NCI-H2107 (cell line): ENCODE results near the gene CFAP53.
"Not testable (repeated sequence)": the region's sequence is repeated elsewhere in the genome, so short reads cannot be mapped to it uniquely, and the experiment has no call there.

Experiments used
- DNase-seq: peaks from one replicate; lab custom pipeline; 2025; lab: John Stamatoyannopoulos, UW

CFAP53 gene

DNA sequence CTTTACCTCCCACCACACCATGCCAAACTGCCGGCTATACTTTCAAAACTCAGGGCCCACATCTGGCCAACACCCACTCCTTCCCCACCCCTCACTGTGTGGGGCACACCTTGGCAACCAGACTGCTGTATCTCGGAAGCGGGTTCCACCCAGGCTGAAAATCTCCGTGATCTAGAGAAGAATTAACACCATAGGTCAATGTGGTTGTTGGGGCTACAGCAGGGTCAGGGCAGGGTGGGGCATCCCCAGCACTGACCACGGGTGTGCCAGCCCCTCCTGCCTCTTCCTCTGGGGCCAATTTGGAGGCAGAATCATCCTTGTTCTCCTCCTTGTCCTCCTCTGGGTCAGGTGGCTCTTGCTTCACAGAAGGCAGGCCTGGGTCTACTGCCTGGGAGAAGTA lies 6.3 kb upstream of the CFAP53 start:
- no peak for DNase-seq

DNA sequence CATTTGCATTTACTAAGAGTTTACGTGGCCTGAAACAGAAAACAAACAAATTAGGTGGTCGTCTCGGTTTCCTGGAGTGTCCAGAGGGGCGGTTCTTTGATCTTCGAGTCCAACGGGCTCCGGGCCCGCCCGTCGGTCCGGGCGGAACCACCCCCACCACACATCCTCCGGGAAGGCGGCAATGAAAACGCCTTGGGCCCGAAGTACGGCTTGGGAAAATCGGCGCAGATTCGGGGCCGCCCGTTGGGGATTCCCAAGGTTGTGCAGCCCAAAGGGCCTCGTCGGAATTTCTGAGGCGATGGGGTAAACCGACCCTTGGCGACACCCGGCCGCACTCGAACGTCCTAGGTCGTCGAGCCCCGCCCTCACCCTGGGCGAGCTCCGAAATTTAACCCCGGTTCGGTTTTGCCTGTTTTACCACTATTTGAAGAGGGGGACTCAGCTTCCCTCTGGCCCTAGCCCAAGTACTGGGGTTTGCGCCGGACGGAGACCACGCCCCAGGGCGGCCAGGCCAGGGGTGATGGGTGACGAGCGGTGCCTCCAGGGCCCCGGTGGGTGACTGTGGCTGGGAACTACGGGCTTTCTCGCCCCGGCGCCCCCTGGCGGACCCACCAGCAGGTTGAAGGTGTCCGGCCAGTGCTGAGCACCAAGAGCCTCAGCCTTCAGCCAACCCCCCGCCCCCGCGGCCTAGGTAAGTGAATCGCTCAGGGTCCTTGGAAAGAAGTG lies 1.9 kb upstream of the CFAP53 start:
- DNase-seq: no peak

DNA sequence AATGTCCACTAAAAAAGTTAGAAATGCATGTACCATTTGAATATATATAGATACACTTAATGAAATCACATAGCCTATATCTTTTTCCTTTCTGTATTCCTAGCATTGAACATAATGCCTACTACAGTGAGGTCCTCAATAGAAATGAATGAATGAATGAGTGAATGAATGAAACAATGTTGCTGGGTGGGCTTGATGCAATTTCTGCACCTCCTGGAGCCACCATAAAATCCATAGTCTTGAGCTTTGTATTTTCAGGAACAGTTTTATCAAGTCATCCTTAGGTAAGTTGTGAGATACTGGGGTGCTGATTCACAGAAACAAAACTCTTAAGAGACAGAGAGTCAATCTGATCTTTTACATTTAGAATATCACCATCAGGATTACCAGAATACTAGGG lies 3.3 kb downstream of the CFAP53 start:
- DNase-seq: no peak

DNA sequence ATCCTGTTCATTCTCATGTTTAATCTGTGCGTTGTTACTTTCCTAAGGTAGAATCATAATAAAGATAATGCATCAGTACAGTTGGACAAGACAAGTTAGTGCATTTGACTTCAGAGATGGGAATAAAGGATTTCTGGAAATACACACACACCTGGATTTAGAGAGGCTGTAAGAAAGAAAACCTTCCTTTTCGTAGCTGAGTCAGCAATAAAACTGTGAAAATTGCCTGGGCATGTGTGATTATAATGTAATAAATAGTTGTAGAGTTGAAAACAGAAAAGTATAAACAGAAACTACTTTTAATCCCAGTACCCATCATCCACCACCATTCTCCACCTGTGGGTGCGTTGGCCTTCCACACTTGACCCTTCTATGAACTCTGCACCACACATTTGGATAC lies 15.4 kb downstream of the CFAP53 start:
- DNase-seq: no peak

DNA sequence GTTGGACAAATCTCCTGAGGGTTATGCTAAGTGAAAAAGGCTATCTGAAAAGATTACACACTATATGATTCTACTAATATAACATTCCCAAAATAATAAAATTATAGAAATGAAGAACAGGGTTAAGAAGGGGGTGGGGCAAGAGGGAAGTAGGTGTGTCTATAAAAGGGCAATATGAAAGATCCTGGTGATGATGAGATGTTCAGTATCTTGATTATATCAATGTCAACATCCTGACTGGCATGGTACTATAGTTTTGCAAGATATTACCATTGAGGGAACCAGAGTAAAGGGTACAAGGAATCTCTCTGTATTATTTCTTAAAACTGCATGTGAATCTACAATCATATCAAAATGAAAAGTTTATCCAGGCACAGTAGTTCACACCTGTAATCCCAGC lies 16.7 kb downstream of the CFAP53 start:
- no peak for DNase-seq

DNA sequence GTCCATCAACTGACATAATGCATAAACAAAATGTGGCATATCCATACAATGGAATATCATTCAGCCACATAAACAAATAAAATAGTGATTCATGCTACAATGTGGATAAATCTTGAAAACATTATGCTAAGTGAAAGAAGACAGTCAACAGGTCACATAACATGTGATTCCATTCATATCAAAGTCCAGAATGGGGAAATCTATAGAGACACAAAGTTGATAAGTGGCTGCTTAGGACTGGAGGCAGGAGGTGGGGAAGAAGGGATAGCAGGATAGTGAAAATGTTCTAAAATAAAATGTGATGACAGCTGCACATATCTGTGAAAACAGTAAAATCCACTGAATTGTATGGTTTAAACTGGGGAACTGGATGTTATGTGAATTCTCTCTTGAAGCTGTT lies 18.7 kb downstream of the CFAP53 start:
- no peak for DNase-seq

DNA sequence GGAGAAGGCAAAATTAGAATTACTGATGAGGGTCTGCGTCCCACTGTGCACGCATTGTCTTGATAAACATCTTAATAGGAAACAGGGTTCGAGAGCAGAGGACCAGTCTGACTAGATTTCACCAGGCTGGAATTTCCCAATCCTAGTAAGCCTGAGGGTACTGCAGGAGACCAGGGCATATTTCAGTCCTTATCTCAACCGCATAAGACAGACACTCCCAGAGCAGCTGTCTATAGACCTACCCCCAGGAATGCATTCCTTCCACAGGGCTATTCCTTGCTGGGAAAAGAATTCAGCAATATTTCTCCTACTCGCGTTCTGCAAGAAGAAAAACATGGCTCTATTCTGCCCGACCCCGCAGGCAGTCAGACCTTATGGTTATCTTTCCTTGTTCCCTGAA lies 24.5 kb downstream of the CFAP53 start:
- not testable (repeated sequence) for DNase-seq

DNA sequence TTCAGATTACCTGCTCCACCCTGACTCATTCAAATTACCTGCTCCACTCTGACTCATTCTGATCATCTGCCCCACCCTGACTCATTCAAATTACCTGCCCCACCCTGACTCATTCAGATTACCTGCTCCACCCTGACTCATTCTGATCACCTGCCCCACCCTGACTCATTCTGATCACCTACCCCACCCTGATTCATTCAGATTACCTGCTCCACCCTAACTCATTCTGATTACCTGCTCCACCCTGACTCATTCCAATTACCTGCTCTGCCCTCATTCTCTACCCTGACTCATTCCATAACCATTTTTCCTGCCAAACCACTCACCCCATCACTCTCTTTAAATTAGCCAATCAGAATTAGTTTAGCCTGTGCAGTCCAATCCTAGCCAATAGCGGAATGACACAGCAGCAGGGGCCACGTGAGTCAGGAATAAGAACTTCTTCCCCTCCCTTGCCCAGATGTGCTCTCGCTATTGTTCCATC lies 26.2 kb downstream of the CFAP53 start:
- no peak for DNase-seq

DNA sequence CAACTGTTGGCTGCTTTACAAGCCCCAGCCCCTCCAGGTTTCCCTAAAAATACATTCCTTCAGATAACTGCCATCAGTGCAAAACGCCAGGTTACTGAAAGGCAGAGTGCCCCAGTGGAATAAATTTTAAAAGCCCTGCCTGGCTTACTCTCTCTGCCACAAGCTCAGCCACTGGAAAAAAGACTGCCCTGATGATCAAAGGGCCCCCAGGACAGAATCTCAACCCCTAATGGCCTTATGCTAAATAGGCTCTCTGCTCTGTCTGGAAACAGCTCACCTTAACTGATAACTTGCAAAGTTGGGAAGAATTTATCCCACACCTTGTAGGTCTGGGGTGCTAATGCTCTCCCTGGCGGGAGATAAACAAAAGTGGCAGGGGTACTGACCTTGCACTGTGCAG lies 33.9 kb downstream of the CFAP53 start:
- DNase-seq: no peak

DNA sequence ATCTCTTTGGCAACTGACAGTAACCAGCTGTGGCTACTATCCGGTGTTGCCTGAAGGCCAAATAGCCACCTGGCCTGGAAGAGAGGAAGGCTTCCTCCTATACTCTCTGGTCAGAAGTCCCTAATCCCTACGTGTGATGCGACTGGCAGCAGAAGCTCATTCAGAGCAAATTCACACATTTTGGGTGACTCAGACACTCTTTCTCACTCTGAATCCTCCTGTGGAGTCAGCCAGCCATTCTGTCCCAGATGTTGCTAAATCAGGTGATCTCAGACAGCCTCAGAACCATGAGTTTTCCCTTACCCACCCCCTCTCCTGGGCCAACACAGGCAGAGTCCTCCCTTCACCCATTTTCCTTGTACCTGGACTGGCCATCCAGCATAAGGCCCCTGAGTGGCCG lies 34.7 kb downstream of the CFAP53 start:
- DNase-seq: no peak

DNA sequence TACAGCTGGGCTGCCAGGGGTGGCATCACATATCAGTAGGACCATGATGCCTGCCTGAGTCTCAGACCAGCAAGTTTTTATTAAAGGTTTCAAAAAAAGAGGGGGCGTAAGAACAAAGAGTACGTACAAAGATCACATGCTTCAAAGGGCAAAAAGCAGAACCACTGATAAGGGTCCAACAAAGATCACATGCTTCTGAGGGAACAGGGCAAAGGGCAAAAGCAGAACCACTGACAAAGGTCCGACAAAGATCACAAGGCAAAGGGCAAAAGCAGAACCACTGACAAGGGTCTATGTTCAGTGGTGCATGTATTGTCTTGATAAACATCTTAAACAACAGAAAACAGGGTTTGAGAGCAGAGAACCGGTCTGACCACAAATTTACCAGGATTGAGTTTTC lies 46.0 kb downstream of the CFAP53 start:
- not testable (repeated sequence) for DNase-seq

DNA sequence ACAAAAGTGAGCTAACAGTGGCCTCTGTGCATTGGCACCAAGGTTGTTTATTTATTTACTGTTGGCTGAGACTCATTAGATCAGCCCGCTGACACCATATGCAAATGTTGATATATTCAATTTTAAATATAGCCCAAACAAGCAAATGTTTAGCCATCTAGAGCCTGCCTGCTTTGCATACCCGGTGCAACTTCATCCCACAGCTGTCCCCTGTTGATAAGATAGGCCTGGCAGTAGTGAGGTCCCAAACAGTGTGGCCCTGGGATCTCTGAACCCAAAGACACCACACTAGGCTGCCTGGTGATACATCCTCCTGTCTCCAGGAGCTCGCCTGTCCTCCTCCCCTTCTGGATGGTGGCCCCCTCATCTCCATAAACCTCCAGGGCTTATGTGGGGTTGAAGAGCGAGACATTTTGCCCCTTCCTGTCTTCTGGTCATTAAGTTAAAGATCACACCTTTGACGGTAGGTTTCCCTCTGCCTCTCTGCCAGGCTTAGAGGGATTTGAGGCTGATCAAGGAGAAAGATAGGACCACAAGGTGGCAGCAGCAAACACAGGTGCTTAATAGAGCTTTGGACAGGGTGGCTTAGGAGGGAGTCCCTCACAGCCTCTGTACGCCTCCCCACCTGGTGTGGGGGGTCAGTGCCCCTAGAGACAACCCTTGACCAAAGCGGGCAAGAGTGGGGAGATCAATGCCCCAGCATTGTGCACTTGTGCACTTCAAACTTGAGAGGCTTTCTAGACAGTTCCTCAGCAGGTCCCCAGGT lies 47.7 kb downstream of the CFAP53 start:
- peak; percentile 16 for DNase-seq

DNA sequence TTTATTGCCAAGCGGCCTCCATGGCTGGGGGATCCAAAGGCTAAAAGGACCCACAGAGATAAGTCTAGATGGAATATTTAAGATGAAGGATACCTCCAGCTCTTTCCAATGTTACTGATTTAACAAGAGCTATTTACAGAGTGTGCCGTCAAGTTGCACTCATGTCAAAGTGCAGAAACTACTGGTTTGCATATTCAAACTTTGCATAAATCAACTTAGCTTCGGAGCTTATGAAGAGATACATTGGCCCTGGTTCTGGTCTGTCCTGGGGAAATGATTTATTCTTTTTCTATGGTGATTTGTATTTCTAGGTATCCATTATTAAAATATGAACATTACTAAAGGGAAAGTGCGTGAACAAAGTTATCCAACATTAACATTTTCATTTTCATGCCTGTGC lies 57.0 kb downstream of the CFAP53 start:
- no peak for DNase-seq

DNA sequence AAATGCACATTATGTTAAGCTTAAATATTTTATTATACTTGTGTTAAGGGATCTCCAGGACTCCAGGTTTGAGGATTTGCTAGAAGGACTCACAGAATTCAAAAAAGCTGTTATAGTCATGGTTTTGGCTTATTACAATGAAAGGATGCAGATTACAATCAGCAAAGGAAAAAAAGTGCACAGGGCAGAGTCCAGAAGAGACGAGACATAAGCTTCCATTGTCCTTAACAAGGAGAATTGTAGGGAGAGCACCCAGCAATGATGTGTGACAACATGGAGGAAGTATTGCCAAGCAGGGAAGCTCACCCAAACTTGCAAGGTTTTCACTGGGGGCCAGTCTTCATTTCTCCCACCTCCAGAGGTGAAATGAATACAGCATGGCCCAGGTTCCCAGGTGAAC lies 58.6 kb downstream of the CFAP53 start:
- DNase-seq: no peak

DNA sequence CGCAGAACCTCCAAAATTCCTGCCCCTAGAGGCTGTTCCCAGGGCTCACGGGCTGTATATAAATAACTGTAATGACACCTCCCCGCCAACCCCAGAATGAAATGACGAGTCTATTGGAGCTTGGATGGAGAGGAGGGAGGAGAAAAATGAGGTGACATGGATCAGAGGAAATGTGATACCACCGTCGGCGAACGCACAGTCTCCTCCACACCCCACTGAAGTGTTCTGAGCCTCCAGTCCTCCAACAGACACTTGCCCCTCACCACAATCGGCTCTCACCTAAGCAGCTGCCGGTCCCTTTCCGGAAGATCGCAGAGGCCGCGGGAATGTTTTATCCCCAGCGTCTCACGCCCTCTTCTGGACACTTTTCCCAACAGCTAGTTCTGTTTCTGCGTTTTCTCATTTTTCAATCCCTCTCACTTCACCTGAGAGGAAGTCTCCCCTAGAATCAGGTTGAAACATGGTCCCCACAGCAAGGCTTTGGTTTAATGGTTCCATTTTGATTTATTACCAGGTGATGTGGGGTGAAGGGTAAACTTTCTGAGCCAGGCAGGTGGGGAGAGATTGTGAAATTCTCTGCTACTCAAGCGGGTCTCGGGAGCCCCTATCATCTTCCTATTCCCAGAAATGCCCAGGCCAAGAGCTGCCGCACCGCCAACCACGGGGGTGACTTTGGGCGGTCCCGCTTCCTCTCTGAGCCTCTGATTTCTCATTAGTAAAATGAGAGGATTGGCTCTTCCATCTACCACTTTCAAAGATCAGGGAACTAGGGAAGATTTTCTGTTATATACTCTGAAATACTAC lies 62.3 kb downstream of the CFAP53 start:
- DNase-seq: peak; percentile 95

DNA sequence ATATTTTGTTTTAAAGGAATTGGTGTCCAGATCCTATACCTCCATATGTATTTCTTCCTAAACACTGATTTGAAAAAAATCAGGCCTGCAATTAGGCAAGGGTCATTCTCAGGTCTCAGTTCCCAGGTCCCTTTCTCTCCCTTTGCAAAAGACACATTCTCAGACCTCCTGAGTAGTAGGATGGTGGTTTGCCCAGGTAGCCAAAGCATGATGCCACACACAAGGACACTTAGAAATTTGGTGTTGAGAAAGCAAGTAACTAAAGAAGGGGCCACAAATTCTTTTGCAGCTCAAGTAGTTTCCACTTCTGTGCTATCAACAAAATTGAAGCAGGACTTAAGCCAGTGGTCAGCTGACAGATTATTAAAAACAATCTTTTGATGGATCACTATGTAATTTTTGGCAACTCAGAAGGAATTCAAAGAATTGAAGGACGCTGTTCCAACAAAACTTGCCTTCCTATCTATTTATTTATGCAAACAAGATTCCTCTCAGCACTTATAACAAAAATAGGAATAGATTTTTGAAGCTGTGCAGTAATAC lies 64.7 kb downstream of the CFAP53 start:
- no peak for DNase-seq

DNA sequence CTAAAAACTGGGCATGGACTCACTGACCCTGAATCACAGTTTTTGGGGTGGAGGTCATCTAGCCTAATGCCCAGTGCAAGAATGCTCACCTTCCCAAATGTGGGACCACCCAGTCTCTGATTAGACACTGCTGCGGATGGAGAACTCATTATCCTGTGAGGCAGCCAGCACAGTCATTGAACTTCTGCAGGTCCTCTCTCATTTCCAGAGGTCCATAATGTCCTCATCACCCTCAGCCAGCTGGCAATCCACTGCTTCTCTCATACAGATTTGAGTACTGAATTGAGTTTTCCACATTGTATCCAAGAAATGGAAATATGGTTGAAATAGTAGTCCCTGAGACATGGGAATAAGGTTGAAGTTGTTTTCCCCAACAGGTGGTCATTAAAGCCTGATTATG lies 66.4 kb downstream of the CFAP53 start:
- no peak for DNase-seq

DNA sequence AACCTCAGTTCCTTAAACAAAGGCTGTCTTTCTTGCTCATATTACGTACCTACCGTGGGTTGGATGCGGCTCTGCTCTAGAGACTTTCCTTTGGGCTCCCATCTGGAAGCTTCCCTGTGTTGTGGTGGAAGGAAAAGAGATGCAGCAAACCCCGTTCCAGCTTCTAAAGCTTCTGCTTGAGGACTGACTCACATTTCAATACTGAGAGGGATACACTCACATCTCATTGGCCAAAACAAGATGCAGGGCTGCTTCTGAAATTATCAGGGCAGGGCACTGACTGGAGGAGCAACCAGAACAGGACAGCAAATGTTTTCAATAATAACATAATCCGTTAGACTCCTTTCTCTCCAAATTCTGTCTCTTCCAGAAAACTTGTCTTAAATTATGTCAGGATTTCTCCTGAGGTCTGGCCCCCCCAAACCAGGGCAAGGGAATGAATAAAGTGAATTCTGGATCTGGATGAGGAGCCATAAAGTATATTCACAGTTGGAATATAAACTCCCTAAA lies 66.9 kb downstream of the CFAP53 start:
- DNase-seq: no peak

DNA sequence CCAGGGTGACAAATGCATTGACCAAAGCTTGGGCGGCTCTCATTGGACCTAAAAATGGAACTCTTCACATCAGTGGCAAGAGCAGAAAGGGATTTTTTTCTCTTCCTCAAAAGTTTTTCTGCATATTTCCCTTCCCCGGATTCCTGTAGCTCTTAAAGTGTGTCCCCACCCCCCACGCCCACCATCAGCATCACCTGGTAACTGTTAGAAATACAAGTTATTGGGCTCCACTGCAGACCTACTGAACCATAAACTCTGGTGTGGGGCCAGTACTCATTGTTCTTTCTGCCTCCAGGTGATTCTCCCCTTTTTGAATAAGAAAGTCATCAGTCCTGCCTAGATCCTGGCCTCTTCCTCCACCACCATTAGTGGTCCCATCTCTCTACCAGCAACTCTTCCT lies 70.0 kb downstream of the CFAP53 start:
- no peak for DNase-seq

DNA sequence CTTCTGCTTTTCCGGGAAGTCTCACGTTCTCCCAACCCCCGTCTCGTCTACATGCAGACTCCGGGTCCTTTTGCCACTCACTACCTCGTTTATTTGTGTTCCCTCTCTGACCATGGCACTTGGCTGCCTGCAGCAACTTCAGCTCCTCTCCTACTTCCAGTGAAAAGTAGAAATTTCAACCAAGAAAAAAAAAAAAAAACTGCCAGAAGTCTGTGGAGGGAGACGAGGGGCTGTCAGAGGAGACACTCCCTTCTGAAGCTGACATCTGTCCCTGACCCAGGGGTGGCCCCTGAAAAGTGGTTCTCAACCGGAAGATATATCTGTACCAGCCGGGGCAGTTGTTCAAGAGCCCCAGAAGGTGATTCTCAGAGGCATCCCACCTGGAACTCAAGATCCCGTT lies 70.6 kb downstream of the CFAP53 start:
- DNase-seq: no peak

DNA sequence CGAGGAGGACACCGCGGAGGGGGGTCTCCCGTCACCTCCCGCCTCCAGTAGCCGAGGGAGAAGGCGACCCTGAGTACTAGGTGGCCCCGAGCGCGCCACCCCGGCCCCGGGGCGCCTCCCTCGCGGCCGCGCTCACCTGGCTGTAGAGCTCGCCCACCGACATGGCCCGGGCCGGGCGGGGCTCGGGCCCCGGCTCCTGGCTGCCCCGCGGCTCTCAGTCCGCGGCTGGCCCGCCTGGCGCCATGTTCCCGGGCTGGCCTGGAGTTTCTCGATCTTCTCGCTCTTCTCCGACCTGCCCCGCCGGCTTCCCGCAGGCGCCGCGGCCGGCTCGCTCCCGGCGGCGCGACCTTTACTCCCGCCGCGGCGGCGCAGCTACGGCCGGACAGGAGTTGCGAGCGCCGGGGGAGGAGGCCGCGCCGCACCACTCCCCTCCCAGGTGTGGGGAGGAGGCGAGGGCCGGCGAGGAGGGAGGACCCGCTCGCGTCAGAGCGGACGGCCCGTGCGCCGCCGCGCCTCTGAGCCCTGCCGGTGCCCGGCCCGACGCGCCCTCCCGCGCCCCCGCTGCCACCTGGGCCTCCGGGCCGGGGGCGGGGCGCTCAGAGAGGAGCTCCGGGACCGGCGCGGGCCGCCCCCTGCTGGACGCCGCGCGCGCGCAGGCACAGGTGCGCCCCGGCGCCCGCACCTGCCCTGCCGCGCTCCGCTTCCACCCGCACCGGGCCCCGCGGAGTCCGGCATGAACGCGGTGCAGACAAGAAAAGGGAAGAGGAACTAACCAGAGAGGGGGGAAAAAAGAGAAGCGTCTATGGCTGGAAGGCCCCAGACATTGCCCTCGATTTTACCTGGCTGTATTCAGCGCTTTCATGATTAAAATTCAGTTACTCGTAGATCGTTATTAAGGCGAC lies 71.4 kb downstream of the CFAP53 start, which contains the start of gene MYO5B:
Gene MYO5B (minus strand): TSS at position 517 of the 902 bp plus-strand sequence. CDS start 354 bp downstream, at position 163.
- peak; percentile 63 for DNase-seq
